Activated CD8-positive, alpha-beta memory T cell treated with anti-CD3 and anti-CD28 coated beads, Interleukin-2, amount 50 U/mL, for 24 hours (primary cell): Measurements from ENCODE around the gene GRM4.

Experiments
- DNase-seq: peaks from one replicate; pipeline ENCODE4 v3.0.0-alpha.2; 2020; ENCODE audit errors: extremely low read depth

The GRM4 gene

DNA sequence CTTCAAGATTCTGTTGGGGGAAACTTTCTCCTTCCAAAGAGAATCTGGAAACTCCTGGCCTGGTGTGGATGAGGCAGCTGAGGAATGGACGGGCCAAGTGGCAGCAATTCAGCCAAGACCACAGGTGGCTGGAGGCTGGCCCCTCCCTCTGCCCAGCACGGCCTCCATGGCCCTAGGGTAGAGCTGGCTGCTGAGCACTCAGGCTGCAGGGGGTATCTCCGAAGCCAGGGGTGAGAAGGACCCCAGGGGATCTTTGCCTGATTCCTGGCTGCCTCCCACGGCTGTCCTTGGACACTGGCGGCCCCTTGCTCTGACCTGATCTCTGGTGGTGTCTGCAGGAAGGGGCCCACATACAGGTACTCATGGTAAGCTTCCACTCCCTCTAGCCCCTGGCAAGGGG lies 39.0 kb downstream of the GRM4 start:
- DNase-seq = no peak

DNA sequence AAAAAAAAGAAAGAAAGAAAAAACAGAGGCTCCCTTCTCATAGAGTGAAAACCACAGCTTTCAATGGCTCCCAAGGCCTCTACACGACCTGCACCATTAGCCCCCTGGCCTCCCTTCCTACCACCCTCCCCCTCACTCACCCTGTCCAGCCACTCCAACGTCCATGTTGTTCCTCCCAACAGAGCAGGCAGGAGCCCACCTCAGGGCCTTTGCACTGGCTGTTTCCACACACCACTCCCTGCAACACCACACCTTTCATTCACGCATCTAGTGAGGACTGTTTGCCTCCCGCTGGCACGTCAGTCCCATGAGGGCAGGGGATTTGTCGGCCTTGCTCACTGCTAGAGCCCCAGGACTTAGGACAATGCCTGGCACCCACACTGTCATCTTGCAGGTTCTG lies 39.5 kb downstream of the GRM4 start:
- no peak for DNase-seq

GRCh38 chr6:34104628-34105027 lies 41.3 kb downstream of the GRM4 start:
- no peak for DNase-seq

GRCh38 chr6:34104186-34104585 lies 41.7 kb downstream of the GRM4 start:
- no peak for DNase-seq

DNA sequence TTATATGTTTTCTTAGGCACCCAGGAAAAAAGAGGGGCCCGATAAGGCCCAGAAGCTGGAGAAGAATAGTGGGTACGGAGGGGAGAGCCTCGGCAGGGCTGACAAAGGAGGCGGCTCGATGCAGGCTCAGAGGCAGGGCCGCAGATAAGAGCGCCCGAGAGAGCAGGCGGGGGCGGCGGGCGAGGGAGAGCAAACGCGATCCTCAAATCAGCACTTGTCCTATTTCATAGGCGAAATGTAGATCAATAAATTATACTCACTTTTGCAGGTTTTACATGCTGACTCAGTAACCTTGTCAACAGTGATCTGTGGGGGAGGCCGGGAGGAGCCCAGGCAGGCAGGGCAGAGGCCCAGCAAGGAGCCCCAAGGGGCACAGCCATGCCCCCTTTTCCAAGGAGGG lies 42.6 kb downstream of the GRM4 start:
- no peak for DNase-seq

DNA sequence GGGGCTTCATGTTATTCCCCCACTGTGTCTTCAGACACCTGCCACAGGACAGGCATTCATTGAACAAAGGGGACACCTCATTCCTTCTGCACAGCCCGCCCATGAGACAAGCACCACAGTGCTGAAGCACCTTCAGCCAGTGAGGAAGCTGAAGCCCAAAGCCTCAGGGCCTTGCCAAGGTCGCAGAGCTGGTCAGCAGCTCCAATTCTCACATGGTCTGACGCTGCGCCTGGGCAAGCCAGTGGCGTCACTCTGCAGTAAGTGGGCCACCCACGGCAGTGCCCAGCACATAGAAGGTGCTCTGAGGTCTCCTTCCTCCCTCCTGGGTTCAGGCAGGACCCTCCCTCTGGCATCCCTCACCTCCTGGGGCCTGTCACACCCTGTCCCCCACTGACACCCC lies 43.2 kb downstream of the GRM4 start:
- DNase-seq = no peak

GRCh38 chr6:34102099-34102656 lies 43.7 kb downstream of the GRM4 start:
- DNase-seq = no peak

GRCh38 chr6:34100788-34101187 lies 45.1 kb downstream of the GRM4 start:
- no peak for DNase-seq

DNA sequence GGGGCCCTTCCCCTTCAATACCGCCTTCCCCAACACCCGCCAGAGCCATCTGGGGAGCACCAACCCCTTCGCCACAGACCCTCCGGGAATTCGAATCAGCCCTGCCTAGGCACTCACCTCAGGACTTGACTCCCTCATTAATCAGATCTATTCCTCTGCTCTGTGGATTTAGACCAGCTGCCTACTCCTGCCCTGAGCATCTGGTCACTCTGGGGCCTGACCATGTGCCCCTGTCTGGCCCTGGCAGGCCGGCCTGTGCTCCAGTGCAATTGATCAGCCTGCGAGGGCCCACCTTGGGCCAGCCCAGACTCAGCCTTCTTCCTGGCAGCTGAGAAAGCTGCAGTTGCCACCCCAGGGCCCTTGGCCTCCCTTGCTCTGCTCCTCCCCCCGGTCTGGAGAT lies 46.0 kb downstream of the GRM4 start:
- no peak for DNase-seq

DNA sequence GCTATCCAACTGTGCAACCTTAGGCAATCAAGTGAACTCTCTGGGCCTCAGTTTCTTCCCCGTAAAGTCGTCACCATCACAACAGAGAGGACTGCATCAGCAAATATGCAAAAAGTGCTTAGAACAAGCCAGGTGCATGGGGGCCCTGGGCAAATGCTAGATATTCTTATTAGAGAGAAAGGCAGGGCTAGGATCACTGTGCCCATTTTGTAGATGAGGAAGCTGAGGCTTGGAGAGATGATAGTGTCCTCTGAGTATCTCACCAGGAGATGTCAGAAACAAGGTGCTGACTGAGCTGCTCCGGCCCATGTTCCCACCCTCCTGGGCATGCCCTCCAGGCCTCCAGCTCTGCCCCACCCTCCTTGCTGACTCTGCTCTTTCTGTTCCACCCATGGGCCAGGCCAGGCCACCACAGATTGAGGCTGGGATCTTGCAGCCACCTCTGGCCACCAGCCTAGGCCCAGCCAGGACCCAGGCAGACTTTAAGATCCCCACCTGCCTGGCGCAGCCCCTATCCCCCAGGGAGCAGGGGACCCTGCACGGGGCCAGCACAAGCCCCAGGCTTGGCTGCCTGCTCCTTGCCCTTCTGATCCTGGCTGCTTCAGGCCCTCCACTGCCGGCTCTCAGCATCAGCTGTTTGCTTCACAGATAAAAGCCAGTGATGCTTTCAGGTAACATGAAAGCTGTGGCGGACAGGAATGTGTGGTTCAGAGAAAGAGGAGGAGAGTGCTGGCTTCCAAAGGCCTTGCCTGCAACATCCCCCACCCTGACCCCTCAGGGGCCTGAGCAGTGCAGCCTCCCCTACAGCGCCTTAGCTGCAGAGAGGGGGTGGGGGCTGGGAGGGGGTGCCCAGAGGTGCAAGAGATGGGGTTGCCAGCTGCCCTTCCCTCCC lies 47.6 kb downstream of the GRM4 start:
- DNase-seq = no peak

DNA sequence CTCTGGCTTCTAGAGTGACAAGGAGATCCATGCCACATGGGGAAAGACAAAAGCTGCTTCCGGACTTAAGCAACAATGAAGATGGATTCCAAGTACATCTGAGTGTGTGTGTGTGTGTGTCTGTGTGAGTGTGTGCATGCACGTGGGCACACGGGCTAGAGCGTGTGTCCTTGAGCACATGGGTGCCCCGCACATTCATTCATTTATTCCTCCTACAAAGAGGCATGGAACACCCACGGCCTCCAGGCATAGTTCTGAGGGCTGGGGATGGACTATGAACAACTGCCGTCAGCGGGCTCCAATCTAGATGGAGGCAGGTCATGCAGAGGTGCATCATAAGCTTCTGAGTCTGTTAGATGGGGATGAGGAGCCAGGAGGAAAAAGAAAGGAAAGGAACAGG lies 49.1 kb downstream of the GRM4 start:
- no peak for DNase-seq

- no peak for DNase-seq
Observed at GRCh38 chr6:34096193-34096592, 49.7 kb downstream of the GRM4 start.

- no peak for DNase-seq
Observed at GRCh38 chr6:34095741-34096140, 50.1 kb downstream of the GRM4 start.

- DNase-seq = no peak
Observed at GRCh38 chr6:34095136-34095505, 50.8 kb downstream of the GRM4 start.

GRCh38 chr6:34094474-34095135 lies 51.3 kb downstream of the GRM4 start:
- DNase-seq = no peak

DNA sequence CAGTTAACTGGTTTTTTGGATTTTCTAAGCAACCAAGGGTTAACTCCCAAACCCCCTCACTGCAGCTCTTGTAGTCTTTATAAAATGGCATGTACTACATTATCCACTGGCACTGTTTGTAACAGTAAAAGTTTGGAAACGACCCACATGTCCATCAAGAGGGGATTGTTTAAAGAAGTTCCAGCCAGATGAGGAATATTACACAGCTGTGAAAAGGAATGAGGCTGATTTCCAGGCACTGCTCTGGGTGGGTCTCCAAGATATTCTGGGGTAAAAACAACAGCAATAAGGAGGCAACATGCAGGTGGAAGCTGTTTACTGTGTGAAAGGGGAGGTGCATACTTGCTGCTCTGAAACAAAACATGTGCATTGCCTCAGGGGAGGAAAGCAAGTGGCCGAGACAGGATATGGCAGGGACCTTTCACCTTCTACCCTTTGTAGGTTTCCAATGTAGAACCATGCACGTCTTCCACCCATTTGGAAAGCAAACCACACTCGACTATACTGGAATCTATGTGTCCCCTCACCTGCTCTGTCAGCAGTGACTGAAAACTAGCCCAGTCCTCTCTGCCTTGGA lies 51.9 kb downstream of the GRM4 start:
- DNase-seq = no peak

- no peak for DNase-seq
Observed at GRCh38 chr6:34093206-34093605, 52.7 kb downstream of the GRM4 start.

GRCh38 chr6:34092631-34093030 lies 53.3 kb downstream of the GRM4 start:
- no peak for DNase-seq

DNA sequence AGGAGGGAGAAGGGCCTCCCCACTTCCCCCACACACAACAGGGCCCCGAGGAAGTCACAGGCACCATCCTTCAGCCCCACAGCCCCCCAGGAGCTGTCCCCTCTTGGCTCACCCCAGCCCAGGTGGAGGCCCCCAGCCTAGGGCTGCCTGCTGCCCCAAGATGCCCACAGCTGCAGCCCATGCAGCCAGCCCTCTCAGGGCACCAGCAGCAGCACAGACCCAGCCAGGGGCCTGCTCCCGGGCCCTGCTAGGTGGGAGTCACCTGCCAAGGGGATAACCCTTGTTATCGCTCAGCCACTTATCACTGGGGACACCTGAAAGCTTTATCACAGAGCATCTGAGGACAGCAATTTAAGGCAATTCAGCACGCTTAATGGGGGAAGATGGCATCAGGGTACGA lies 55.0 kb downstream of the GRM4 start:
- DNase-seq = no peak

DNA sequence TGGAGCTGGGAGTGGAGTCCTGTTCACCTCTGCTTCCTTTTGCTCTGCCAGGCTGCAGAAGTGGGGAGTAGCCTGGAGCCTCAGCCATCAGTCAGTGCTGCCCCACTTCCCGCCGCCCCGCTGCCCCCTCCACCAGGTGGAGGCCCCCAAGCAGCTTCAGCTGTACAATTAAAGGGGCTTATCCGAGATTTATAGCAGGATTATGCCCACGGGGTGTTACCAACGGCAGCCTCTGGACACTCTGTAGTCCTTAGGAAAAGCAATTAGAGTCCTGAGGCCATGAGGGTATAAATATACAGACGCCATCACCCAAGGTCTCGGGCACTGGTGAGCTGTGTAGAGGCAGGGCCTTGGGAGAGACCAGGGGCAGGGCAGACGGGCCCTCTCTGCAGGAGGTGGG lies 55.4 kb downstream of the GRM4 start:
- no peak for DNase-seq

DNA sequence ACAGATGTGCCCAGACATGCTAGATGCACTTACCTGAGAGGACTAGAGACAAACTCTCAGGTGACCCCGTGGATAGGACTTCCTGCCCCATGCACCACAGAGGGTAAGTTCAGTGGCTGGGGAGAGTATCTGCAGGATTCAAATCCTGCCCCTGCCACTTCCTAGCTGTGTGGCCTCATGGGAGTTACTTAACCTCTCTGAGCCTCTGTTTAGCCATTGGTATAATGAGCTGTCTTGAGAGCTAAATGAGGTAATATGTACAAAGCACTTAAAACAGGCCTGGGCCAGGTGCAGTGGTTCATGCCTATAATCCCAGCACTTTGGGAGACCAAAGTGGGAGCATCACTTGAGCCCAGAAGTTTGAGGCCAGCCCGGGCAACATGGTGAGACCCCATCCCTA lies 59.3 kb downstream of the GRM4 start:
- no peak for DNase-seq

GRCh38 chr6:34085453-34086170 lies 60.3 kb downstream of the GRM4 start:
- no peak for DNase-seq
